Tibial nerve (tissue), 3 donors: Measurements from ENCODE around the gene ADIPOR2.

Experiments
- CTCF ChIP-seq, 5 experiments: fragments of 200-600 bp in 3 of 5; fragments of 450-650 bp in 2 of 5; sonication (generic) in 3 of 5; IDR thresholded peaks; one replicate each; pipeline ENCODE4 v1.5.1; 2016 to 2019; ENCODE audit warnings: antibody characterized with exemption in 5 of 5, mild to moderate bottlenecking in 3 of 5, moderate library complexity in 2 of 5
- POLR2A ChIP-seq, 2 donors: fragments of 450-650 bp; IDR thresholded peaks; one replicate each; pipeline ENCODE4 v1.6.1; 2017; ENCODE audit warnings: antibody characterized with exemption in 2 of 2, mild to moderate bottlenecking in 2 of 2, moderate library complexity in 2 of 2

GRCh38 chr12:1777798-1778197 lies 86.9 kb downstream of the ADIPOR2 start:
- TF ChIP-seq CTCF (IDR thresholded peaks at IDR 0.05) (no peak), POLR2A (IDR thresholded peaks at IDR 0.05) (no peak)
